GM12873 (cell line): ENCODE measurements around the gene NUP62.

Experiments
- CTCF ChIP-seq: IDR thresholded peaks from 2 replicates; pipeline ENCODE4 v1.5.1; 2012; ENCODE audit warnings: low read depth, mild to moderate bottlenecking, moderate library complexity, low read length, control low read depth; ENCODE audit not compliant: insufficient read depth; ENCODE audit errors: missing control alignments

NUP62 gene

GRCh38 chr19:49933643-49934042 is 4.3 kb upstream of the NUP62 start:
- no peak for TF ChIP-seq CTCF

GRCh38 chr19:49932731-49933131 is 3.4 kb upstream of the NUP62 start:
- TF ChIP-seq CTCF = no peak

- no peak for TF ChIP-seq CTCF
These were observed 2.7 kb upstream of the NUP62 start for GRCh38 chr19:49932041-49932451.

- TF ChIP-seq CTCF = no peak
These were observed 2.2 kb upstream of the NUP62 start for GRCh38 chr19:49931293-49932040.

- no peak for TF ChIP-seq CTCF
These were observed 1.2 kb upstream of the NUP62 start for GRCh38 chr19:49930483-49931011.

- TF ChIP-seq CTCF = no peak
These were observed 543 bp upstream of the NUP62 start for GRCh38 chr19:49929611-49930482.
